PC-9 (cell line): ENCODE measurements around the gene MYO1E. TPM values are rescaled to one million over a fixed set of nuclear protein-coding genes. Genes with fewer than 3 reads are reported as not detected.

Experiments used
- BruUV-seq: library from RNA; stranded (reverse); fragments of 400-500 nt; replicated peaks from 2 replicates; lab custom pipeline; 2021; lab: Mats Ljungman, UMichigan
- CTCF ChIA-PET: fragments of 300-600 bp; sonication (Branson Sonifier 250); formaldehyde crosslinking; loops from one replicate; lab custom pipeline; 2022; ENCODE audit warnings: antibody characterized with exemption; lab: Charles Lee
- POLR2A ChIA-PET: fragments of 300-600 bp; sonication (Branson Sonifier 250); formaldehyde crosslinking; loops from one replicate; lab custom pipeline; 2022; ENCODE audit warnings: antibody characterized with exemption; ENCODE audit not compliant: unreplicated experiment; lab: Charles Lee
- DNase-seq, 2 experiments: peaks; one replicate each; pipeline versions ENCODE4 v3.0.0 to v3.0.0-alpha.2; 2015 to 2022; ENCODE audit warnings: mixed read lengths in 1 of 2
- H2AFZ ChIP-seq: fragments of 200-600 bp; sonication (generic); 2 replicates; pipeline ENCODE4 v1.8.1; 2017; ENCODE audit warnings: antibody characterized with exemption
- H3F3A ChIP-seq: fragments of 200-600 bp; sonication (generic); 2 replicates; pipeline ENCODE4 v1.8.1; 2017; ENCODE audit warnings: antibody characterized with exemption, mild to moderate bottlenecking, low read depth; ENCODE audit not compliant: insufficient read depth
- H3K27ac ChIP-seq: fragments of 200-600 bp; sonication (generic); 2 replicates; pipeline ENCODE4 v1.6.1; 2016; ENCODE audit warnings: mixed run types
- H3K27me3 ChIP-seq: fragments of 200-600 bp; sonication (generic); 2 replicates; pipeline ENCODE4 v1.6.1; 2016; ENCODE audit warnings: low read depth, mixed run types; ENCODE audit not compliant: insufficient read depth
- H3K36me3 ChIP-seq: fragments of 200-600 bp; sonication (generic); 2 replicates; pipeline ENCODE4 v1.6.1; 2016; ENCODE audit warnings: low read depth, mixed run types
- H3K4me1 ChIP-seq: fragments of 200-600 bp; sonication (generic); replicated peaks from 2 replicates; pipeline ENCODE4 v1.6.1; 2016; ENCODE audit warnings: mixed run types; ENCODE audit not compliant: insufficient read depth
- H3K4me2 ChIP-seq: fragments of 200-600 bp; sonication (generic); 2 replicates; pipeline ENCODE4 v1.6.1; 2017; ENCODE audit warnings: mixed run types
- H3K4me3 ChIP-seq: fragments of 200-600 bp; sonication (generic); 2 replicates; pipeline ENCODE4 v1.6.1; 2016; ENCODE audit warnings: mixed run types
- H3K79me2 ChIP-seq: fragments of 200-600 bp; sonication (generic); 2 replicates; pipeline ENCODE4 v1.6.1; 2017; ENCODE audit warnings: low read depth, mixed run types
- H3K9me2 ChIP-seq: fragments of 200-600 bp; sonication (generic); 2 replicates; pipeline ENCODE4 v1.8.1; 2017; ENCODE audit warnings: mild to moderate bottlenecking; ENCODE audit not compliant: insufficient read depth
- H3K9me3 ChIP-seq: fragments of 200-600 bp; sonication (generic); 2 replicates; pipeline ENCODE4 v1.8.1; 2016; ENCODE audit warnings: low read depth; ENCODE audit not compliant: insufficient read depth
- H4K20me1 ChIP-seq: fragments of 200-600 bp; sonication (generic); 2 replicates; pipeline ENCODE4 v1.8.1; 2017; ENCODE audit not compliant: insufficient read depth
- CTCF ChIP-seq: fragments of 200-600 bp; sonication (generic); conservative IDR thresholded peaks from 2 replicates; pipeline ENCODE4 v1.6.1; 2017; ENCODE audit warnings: mixed run types, antibody characterized with exemption, mild to moderate bottlenecking, moderate library complexity
- EZH2 ChIP-seq: fragments of 200-600 bp; sonication (generic); IDR thresholded peaks from 2 replicates; pipeline ENCODE4 v1.8.0; 2017; ENCODE audit warnings: antibody characterized with exemption, low read depth
- intact Hi-C: fragments of 100-400 bp; cut with micrococcal nuclease; formaldehyde crosslinking; loops from one replicate; pipeline ENCODE4 v1.10.0; 2022; ENCODE audit not compliant: unreplicated experiment
- total RNA-seq: library from RNA; stranded (reverse); gene quantifications from 2 replicates; pipeline ENCODE4 v1.2.3, GENCODE V29; 2021

MYO1E gene
- total RNA-seq, 1 experiment from 2014 or later: 156 TPM

DNA sequence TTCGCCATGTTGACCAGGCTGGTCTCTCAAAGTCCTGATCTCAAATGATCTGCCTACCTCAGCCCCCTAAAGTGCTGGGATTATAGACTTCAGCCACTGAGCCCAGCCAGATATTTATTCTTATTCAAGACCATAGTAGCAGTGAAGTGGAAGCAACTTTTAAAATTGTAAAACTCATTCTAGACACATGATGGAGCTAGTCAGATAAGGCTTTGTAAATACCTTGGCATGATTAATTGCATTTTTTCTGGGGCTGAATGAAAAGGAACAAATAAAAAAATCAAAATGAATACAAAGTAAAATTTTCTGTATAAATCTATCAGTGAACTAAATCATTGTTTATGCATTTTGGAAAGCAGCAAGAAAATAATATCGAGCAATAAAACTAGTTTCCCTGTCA, 4.1 kb upstream of the MYO1E start:
- Histone ChIP-seq H3K4me3 (no peak overlapping the region), H3K36me3 (no peaks in the 10 kb centered on the region), H4K20me1 (no peaks in the 10 kb centered on the region), H3K4me1 (peaks cover 26% of the 10 kb centered on the region), H3K79me2 (peaks cover 22% of the 10 kb centered on the region), H3K27ac (no peak overlapping the region), H3F3A (peaks cover 10% of the 10 kb centered on the region; the same call in 1 of the 2 replicates), H3K9me3 (no peaks in the 10 kb centered on the region), H3K9me2 (no peaks in the 10 kb centered on the region), H3K27me3 (no peaks in the 10 kb centered on the region), H3K4me2 (no peak overlapping the region), H2AFZ (no peak overlapping the region)
- intact Hi-C loops: loop anchor here (10.0 kb wide), 1 partner anchor 852 kb away; no protein-coding TSS in a partner anchor
- POLR2A ChIA-PET: interaction anchor here (0.7 kb wide), 1 partner anchor 61 kb away, joined by 3 read pairs; no protein-coding TSS in a partner anchor
- CTCF ChIA-PET: interaction anchor here (0.7 kb wide), 2 partner anchors 64 to 335 kb away, joined by 3 to 5 read pairs; no protein-coding TSS in a partner anchor
- TF ChIP-seq CTCF (peak; percentile 39; the same call in 1 of the 2 replicates), EZH2 (no peak)
- BruUV-seq: no TSS peak
- no peak for DNase-seq

GRCh38 chr15:59373215-59373614, 544 bp upstream of the MYO1E start:
- peak overlapping the region; percentile 97 for H3K4me3 ChIP-seq

More at GRCh38 chr15:59373215-59373614, 544 bp upstream of the MYO1E start:
- no peaks in the 10 kb centered on the region for H3K9me3 ChIP-seq
- no peaks in the 10 kb centered on the region; the same call in 1 of the 2 replicates for H3F3A ChIP-seq
- H3K79me2 ChIP-seq: peaks cover 57% of the 10 kb centered on the region
- H4K20me1 ChIP-seq: peaks cover 21% of the 10 kb centered on the region; the same call in 1 of the 2 replicates
- no peaks in the 10 kb centered on the region; the same call in 1 of the 2 replicates for H3K36me3 ChIP-seq
- BruUV-seq: TSS peak; percentile 82
- H3K4me1 ChIP-seq: peaks cover 34% of the 10 kb centered on the region
- H3K4me2 ChIP-seq: peak overlapping the region; percentile 80
- no peak for DNase-seq
- intact Hi-C loops: loop anchor here (2.0 to 10.0 kb wide), 6 partner anchors 76 to 848 kb away; no protein-coding TSS in a partner anchor
- CTCF ChIA-PET: no interaction called here
- TF ChIP-seq EZH2: no peak
- no peak for TF ChIP-seq CTCF
- H3K9me2 ChIP-seq: no peaks in the 10 kb centered on the region
- H3K27me3 ChIP-seq: no peaks in the 10 kb centered on the region
- POLR2A ChIA-PET: interaction anchor here (0.5 to 1.6 kb wide), 19 partner anchors 8 to 1782 kb away, joined by 3 to 24 read pairs (median 5); partner anchors contain the start of genes FAM81A and MYZAP
- H3K27ac ChIP-seq: peak overlapping the region; percentile 89
- H2AFZ ChIP-seq: peak overlapping the region; percentile 69; the same call in 1 of the 2 replicates
